HG03064 (cell line): Measurements from ENCODE around the gene HDAC4.

ENCODE experiments used
- ATAC-seq: cut with Tn5 transposase; IDR thresholded peaks from one replicate; pipeline ENCODE4 v1.9.1; 2021; ENCODE audit warnings: low read depth; ENCODE audit not compliant: unreplicated experiment

HDAC4 gene

DNA sequence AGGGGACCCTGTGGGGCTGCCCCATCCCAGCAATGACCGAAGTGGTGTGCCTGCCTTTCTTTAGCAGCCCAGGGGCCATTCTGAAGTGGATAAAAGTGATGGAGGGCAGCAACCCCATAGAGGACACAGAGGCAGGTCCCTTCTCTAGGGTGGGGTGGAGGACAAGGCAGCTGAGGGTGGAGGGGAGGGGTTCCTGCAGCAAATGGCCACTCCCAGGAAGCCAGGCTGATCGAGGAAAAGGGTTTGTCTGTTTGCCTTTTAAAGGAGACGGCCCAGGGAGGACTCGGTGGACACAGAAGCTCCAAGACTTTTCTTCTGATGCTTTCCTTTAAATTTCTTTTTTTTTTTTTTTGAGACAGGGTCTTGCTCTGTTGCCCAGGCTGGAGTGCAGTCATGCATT is 280.2 kb downstream of the HDAC4 start:
- ATAC-seq: no peak

DNA sequence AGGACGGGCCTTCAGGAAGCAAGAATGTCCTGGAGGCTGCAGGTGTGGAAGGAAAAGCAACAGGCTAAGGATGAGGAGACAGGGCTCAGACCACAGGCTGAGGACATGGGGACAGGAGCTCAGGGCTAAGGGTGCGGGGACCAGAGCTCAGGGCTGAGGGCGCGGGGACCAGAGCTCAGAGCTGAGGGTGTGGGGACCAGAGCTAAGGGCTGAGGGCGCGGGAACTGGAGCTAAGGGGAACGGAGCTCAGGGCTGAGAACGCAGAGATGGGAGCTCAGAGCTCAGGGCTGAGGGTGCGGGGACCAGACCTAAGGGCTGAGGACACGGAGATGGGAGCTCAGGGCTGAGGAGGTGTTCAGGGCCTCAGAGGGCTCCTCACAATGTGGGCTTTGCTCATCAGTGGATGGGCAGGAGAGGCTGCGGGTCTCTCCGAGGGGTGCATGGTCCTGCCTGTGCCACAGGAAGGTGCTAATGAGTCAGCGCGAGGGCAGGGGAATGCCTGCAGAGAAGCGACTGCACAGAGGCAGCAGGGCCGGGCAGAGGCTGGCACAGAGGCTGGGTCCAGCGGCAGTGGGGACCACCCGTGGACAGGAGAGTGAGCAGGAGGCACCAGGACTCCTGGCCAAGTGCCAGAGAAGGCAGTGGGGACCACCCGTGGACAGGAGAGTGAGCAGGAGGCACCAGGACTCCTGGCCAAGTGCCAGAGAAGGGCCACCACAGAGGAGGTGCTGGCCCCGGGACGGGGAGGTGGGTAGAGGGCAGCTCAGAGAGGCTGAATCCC is 281.3 kb downstream of the HDAC4 start:
- no peak for ATAC-seq

DNA sequence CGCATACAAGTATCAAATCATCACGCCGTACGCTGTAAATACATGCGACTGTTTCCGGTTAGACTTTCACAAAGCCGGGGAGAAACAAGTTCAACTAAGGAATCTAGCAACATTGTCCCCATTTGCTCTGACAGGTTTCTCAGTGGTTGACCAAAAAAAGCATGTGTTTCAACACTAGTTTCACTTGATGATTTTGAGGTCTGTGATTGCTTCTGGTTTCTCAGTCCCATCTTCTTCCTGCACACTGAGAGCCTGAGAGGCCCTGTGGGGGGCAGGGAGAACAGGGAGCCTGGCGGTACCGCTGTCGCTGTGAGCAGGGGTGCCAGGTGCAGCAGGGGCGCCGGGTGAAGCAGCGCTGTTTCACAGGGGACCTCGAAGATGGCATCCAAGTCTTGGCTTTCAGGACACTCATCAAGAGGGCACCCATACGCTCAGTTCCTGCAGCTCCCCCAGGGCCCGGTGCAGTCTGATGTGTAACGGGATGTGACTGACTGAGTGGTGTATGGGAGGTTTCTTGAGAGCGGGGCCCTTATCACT is 282.1 kb downstream of the HDAC4 start:
- no peak for ATAC-seq

DNA sequence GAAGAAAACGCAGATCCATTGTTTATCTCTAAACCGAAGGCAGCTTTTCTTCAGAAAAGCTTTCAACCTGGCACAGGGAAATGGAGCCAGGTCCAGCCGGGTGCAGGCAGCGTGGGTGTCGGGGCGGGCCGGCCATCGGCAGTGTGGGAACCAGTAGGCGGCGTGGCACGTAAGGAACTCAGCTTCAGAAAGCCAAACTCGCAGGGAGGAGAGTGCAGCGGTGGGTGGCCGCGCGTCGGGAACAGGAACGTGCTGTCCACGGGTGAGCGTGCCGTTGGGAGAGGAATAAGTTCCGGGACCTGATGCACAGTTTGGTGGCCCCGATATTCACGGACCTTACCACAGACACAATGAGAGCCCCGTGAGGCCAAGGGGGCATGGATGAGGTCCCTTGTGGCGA is 282.6 kb downstream of the HDAC4 start:
- ATAC-seq: no peak

DNA sequence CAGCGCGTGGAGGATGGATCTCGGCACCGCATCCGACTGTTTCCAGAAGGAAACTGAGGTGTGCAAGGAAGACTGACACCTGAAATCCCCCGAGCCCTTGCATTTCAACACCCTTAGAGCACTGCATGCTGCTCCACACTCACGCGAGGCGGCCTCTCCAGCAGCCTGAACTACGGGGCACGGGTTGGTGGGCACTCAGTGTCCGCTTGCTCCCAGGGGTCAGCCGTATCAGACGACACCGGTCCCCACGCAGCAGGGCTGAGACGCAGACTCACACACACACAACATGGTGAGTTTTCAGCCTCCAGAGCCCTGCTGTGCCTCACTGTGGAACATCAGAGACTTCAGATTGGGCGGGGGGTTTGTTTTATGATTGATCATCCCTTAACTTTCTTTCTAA is 283.0 kb downstream of the HDAC4 start:
- ATAC-seq: no peak

DNA sequence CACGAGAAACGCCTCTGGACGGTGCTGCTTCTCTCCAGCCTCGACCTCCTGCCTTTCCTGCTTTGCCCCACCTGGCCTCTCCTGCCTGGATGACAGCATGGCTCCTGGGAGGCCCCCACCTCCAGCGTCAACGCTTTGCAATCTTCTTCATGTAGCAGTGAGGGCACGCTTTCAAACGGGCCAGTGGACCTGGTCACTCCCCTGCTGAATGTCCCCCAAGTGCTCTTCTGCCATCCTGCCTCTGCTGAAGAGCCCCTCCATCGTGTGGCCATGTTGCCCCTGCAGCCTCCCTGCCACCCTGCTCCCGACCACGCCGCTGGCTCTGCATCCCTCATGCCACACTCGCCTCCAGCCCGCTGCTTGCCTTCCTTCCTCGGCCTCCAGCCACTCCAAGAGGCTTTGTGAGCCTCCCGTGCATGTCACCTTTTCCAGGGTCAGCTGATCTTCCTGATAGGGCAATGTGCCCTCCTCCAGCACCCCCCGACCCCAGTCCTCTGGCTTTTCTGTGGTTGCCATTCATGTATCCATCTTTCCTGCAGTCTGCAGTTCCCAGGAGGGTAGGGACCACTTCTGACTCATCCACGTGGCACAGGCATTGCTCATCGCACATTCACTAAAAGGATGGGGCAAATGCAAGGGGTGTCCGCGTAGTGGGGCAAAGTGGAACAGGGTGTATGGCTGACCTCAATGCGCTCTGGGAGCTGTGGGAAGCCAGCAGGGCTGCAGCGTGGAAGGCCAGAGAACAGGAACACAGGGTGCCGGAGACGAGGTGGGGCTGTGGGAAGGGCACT is 284.2 kb downstream of the HDAC4 start:
- no peak for ATAC-seq

DNA sequence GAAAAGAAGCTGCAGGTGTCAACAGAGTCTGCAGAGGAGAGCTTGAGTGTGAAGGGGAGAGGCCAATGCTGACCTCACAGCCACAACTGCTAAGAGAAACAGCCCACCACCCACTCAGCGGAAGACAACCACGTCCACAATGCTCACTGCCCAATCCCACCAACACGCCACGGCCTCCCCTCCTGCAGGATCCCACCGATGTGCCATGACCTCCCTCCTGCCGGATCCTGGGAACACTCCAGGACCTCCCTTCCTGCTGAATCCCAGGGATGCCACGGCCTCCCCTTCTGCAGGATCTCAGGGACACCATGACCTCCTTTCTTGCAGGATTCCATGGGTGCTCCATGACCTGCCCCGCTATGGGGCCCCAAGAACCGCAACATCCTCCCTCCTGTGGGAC is 285.2 kb downstream of the HDAC4 start:
- no peak for ATAC-seq

DNA sequence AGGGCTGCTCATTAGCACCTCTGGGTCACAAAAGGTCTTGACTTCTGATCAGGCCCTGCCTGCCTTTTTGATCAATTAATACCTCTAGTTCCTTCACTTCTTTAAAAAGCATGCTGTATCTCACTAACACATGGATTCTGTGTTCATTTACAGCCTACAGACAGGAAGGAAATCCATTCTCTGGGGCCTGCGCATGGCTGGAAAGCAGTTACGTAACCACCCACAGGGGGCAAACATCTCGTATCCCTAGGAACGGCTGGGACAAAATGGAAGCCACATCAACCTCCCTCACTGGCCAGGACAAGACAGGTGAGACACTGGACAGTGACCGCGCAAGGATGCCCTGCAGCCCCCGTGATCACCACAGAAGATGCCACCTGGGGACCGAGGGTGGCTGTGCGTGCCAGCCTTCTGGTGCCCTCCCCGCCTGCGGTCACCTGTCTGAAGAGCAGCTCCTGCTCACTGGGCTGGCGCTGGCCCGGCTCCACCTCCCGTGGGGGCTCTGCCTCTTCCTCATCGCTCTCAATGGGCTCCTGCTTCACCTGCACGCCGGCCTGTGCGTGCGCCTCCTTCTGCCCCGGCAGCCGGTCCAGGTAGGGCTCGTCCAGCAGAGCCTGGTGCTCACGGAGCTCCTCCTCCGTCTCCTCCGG is 286.1 kb downstream of the HDAC4 start:
- no peak for ATAC-seq

DNA sequence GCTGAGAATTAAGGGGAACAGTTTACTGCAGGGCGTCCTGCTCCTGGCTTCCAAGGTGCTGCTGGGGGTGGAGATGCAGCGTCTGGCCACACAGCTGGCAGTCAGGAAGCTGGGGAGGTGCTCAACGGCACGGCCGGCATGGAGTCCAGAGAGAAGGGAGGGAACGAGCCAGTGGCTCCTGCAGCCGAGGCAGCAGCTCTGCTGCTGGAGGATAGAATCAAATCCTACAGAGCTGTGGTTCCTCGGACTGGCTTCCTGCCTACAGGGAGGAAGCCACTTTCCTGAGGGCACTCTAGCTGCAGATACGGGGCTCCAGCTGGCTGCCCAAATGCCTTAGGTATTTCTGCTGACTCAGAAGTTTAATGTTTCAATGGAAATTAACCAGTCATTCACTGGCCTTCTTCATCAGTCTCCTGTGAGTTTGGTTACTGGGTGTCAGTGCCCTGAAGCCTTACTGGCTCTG is 286.7 kb downstream of the HDAC4 start:
- ATAC-seq: no peak

DNA sequence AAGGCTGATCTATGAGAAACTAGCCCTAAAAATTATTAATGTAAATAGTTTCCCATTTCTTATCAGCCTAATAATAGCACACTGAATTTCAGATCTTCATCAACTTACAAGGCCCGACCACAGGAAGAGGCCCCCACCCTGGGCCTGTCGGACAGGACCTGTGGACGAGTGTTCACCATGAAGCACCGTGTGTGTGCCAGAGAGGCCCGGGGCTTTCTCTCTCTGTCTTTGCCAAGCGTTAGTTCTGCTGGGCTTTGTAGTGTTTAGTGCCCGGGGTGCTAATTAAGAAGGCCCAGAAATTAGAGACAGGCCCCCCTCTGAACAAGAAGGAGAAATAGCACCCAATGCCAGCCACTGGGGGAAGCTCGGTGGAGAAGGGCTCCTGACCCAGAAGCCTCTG is 287.2 kb downstream of the HDAC4 start:
- no peak for ATAC-seq

DNA sequence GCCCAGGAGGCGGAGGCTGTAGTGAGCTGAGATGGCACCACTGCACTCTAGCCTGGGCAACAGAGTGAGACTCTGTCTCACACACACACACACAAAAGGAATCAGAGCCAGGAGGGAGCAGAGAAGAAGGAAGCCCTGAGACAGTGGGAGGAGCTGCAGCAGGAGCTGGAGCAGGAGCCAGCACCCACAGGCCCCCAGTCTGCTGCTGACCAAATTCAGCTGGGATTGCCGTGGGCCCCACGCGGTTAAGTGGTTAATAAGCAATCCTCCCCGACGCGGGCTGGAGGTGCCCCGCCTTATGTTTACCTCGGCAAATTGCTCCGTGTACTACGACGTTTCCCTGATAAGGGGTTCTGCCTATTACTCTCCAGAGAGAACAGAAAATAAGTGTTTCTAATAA is 287.6 kb downstream of the HDAC4 start:
- no peak for ATAC-seq

DNA sequence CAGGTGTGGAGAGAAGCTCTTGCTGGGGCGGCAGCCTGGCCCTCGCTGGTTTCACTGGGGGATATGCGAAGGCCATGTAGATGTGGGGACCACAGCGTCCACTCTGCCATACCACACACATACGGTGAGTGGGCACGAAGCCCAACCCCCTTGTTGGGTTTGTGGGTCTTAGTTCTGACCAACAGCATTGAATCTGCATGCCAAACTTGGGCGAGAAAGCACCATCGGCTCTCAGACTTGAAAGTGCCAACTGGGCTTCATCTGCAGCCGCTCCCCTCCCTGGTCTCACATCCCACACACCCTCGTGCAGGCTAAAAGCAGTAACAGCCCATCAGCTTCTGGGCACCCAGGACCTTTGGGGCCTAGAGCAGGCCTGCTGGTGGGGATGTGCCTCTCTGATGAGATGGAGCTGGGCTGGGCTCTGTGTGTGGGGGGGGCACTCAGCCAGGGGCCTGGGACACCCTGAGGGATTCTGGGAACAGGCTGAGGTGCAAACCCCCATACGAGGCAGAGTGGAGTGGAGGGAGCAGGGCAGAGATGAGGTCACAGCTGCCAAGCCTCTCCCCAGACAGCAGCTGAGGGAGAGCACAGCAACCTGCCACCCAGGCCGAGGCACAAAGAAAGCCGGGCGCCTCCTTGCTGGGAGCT is 288.6 kb downstream of the HDAC4 start:
- ATAC-seq: no peak

DNA sequence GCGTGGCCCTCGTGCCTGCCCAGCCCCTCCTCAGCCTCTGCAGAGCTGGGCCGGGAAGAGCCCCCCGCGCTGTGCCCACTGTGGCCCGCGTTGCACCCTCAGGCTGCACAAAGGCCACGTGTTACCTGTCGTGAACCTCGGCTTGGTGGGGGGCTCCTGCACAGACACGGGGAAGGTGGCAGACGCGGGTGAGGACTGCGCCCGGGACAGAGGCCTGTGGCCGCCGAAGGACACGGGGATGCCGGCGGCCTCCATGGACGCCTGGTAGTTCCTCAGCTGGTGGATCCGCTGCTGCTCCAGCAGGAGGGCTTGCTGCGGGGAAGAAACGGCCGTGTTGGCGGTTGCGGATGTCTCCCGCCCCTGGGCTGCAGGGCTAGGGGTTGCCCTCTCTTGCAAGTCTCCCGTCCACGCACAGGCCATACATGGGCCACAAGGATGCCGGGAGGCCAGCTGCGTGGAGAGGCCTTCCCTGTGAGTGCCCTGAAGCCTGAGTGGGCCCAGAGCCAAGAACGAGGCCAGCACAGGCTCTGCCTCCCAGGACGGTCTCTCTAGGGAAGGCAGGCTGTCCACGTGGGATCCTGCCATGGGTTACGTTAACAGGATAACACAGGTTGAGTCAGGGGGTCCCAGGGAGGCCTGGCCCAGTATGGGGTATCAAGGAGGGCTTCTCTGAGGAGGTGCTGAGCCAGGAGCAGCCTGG is 289.3 kb downstream of the HDAC4 start:
- ATAC-seq: no peak

DNA sequence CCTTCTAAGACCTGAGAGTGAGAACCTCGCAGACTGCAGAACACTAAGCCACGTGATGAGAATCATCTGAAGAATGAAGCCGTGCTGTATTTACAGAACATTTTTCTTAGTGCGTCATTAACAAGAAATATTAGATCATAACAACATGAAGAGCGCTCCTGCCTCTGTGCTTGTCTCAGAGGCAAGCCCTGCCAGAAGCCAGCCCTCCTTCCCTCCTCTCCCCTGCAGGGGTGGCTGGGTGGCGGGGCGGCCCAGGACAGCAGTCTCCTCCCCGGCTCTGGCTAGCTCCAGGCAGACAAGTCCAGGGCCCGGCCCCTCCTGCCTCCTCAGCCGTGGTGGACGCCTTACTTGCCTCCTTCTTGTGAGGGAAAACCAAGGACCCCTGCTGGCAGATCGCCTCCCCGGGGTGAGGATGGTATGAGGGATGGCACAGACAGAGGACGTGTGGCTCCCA is 290.2 kb downstream of the HDAC4 start:
- no peak for ATAC-seq

DNA sequence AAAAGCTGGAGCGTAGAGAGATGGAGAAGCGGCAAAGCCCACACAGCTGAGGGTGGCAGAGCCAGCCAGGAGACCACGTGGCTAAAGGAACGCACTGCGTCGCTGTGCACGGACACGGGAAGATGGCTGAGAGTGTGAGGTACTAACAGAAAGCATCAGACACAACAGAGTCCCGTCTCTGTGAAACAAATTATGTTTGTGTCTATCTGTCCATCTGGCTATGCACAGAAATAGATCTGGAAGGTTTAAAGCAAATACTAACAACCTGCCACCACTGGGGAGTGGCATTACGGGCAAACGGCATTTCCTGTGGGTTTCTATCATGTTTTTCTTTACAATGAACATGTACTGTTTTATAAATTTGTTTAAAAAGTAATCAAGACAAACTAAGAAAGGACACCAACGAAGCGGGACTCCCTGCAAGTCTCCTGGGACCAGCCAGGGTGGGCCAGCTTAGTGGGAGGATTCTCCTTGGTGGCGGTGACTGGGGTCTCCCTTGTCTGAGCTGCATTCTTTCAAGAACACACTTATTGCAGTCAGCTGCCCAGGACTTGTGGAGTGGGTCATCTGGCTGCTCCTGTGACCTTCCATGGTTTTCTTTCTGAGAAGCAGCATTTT is 290.8 kb downstream of the HDAC4 start:
- ATAC-seq: no peak

DNA sequence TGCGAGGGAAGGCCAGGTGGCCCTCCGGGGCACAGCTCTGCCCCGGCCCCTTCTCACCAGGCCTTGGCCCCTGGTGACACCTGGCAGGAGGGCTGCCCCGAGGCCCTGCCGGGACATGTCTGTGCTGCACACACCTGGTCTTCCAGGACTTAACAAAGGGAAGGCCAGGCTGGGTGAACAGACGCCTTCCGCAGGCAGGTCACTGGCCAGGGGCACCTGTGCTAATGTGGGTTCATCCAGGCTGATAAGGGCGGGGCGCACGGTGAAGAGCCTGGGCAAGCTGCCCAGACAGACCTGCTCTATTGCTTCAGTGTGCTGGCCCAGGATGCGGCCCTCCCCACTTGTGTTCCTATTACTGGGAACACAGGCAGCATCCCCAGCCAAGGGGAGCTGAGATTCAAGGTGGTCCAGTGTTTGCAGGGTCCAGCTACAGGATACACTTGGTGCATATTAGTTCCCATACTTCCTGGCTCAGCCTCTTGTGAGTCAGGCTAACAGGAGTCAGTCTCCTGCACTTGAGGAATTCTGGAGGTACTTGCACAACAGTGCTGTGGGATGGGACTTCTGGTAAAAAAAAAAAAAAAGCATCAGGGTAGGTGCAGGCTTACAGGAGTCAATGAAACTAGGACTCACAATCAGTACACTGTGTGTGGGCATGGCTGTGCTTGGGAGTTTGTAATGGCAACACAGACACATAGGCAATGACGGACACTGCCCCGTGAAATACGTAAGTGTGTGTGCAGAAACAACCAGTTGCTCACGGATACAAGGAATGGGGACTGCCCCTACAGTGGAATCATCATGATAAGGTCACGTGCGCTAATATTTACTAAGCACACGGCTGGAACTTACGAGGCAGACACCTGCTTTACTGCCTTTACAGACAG is 291.5 kb downstream of the HDAC4 start:
- ATAC-seq: no peak

DNA sequence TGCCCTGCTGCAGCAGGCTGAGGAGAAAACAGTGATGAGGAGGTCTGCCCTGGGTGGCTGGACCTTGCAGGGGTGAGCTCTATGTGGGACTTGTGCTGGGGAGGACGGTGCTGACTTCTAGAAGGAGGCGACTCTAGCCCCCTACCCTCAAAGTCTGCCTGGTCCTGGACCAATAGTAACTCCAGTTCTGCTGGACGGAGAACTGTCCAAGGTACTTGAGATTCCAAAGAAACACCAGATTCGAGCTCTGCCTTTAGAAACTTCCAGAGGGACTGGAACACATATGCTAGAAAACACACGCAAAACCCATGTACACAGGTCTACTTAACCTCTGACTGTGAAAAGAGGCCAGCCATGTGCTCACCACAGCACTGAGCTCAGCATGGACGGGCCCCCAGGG is 292.4 kb downstream of the HDAC4 start:
- no peak for ATAC-seq

DNA sequence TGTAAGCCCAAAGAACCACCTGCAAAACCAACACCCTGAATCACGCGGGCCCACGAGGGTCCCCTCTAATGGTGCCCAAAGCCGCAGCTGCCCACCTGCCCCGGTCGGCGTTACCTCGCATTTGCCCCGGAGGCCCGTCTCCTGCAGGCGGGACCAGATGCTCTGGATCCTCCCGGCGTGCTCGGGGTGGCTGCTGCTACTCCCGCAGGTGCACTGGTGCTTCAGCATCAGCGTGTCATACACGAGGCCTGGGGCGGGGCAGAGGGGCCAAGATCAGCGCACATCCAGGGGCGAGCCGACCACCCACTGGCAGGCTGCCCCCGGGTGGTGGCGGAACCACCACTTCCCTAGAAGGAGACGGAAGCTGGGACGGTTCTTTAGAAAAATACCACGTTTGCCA is 292.9 kb downstream of the HDAC4 start:
- ATAC-seq: no peak

DNA sequence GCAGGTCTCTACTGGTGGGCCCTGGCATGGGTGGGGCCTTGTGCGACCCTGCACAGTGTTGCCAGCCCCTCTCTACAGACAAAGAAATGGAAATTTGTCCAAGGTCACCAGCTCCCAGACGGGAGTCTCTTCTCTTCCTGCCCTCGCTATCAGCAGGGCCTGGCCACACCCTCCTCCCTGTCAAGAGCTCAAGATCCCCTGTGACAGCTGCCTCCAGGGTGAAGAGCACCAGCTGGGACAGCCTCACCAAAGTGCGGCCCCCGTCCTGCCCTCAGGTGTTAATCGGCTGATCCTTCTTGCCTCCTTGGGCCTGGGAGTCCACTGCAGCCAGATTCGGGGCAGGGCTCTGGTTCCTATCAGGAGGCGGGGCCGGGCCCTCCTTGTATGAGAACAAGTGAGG is 293.9 kb downstream of the HDAC4 start:
- ATAC-seq: no peak
